Loucy (cell line): Measurements from ENCODE around the gene SMOC1.

Experiments used
- CTCF ChIP-seq: fragments of 200-600 bp; sonication (generic); conservative IDR thresholded peaks from 2 replicates; pipeline ENCODE4 v1.5.1; 2014; ENCODE audit warnings: mild to moderate bottlenecking, antibody characterized with exemption, low read length
- EZH2phosphoT487 ChIP-seq: fragments of 200-600 bp; IDR thresholded peaks from 2 replicates; pipeline ENCODE4 v1.6.1; 2018; ENCODE audit warnings: antibody characterized with exemption, mild to moderate bottlenecking, moderate library complexity, borderline replicate concordance

GRCh38 chr14:69852531-69853321 is 26.5 kb upstream of the SMOC1 start:
- no peak for TF ChIP-seq CTCF
- TF ChIP-seq EZH2phosphoT487: no peak
